ENCODE measurements around the gene BPIFB2.

DNA sequence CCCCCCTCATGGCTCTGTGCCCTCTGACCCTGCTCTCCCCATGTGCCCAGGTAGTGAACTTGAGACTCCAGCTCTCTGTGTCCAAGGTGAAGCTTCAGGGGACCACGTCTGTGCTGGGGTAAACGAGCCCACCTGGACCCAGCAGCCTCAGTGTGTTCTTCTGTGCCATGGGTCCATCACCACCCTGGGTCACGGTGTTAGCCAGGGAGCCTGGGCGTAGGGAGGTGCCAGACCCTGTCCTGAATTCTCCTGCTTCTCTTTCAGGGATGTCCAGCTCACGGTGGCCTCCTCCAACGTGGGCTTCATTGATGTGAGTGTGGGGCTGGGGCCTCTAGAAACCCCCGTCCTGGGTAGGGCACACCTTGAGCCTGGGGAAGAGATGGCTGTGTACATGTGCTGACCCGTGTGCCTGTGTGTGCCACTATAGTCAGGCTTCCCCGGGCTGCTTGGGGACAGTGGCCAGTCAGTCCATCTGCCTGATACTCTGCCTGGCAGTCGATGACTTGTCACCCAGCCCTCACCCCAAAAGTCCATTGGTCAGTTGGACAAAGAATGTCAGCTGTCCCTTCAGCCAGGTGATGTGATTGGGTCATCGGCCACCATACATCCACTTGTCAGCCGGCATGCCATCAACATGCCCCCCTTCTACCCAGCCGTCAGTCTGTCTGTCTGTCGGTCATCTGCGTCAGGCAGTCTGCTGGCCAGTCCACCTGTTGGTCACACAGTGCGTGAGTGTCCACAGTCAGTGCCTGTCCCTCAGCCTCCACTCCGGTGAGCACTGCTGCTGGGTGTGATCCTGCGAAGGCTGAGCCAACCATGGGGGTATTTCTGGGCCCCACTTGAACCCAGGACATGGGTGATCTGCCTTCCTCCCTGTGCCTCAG lies 13.0 kb downstream of the BPIFB2 start:
- TF ChIP-seq CTCF (IDR thresholded peaks at IDR 0.05) = no peak
- TF ChIP-seq POLR2AphosphoS5 (IDR thresholded peaks at IDR 0.05) = no peak
- TF ChIP-seq POLR2A (IDR thresholded peaks at IDR 0.05) = no peak
